Endothelial cell of umbilical vein (primary cell): ENCODE data around the gene THBD. TPM values are rescaled to one million over a fixed set of nuclear protein-coding genes. Genes with fewer than 3 reads are reported as not detected.
A peak's percentile ranks its signal among the peaks of the same experiment; 100 is the strongest.

Experiments used
- BruUV-seq: library from RNA; stranded (reverse); fragments of 400-500 nt; replicated peaks from 2 replicates; lab custom pipeline; 2021; lab: Mats Ljungman, UMichigan
- CTCF ChIA-PET: fragments of 300-600, 350-600 bp; sonication (Branson Sonifier 250); formaldehyde crosslinking; loops from one replicate; lab custom pipeline; 2021; ENCODE audit warnings: antibody characterized with exemption, inconsistent platforms; lab: Charles Lee
- POLR2A ChIA-PET: fragments of 300-600, 350-600 bp; sonication (Branson Sonifier 250); formaldehyde crosslinking; loops from one replicate; lab custom pipeline; 2021; ENCODE audit warnings: antibody characterized with exemption, inconsistent platforms; lab: Charles Lee
- DNase-seq: peaks from one replicate; pipeline ENCODE4 v3.0.0-alpha.2; 2011; ENCODE audit warnings: low read depth, low spot score
- FAIRE-seq: peaks from 2 replicates; lab custom pipeline; 2011; peaks lifted over from hg19 to GRCh38; lab: Jason Lieb, UNC
- H2AFZ ChIP-seq: 2 replicates; pipeline ENCODE4 v1.6.0; 2012; ENCODE audit warnings: low read depth, low read length, control low read depth, inconsistent platforms
- H3K27ac ChIP-seq: 2 replicates; pipeline ENCODE4 v1.5.1; 2011; ENCODE audit warnings: low read depth, mild to moderate bottlenecking, control low read depth, low read length, moderate library complexity; ENCODE audit not compliant: insufficient read depth
- H3K27me3 ChIP-seq, 2 experiments: 2 replicates each; pipeline versions ENCODE4 v1.6.0 to v1.6.1; 2011; ENCODE audit warnings: low read length in 2 of 2, mixed read lengths in 1 of 2; ENCODE audit not compliant: control insufficient read depth in 2 of 2, insufficient read depth in 2 of 2
- H3K36me3 ChIP-seq, 2 experiments: 2 replicates in 1 of 2; 3 replicates in 1 of 2; pipeline ENCODE4 v1.5.1; 2011; ENCODE audit warnings: low read length in 2 of 2, mild to moderate bottlenecking in 1 of 2, moderate library complexity in 1 of 2; ENCODE audit not compliant: control insufficient read depth in 2 of 2, insufficient read depth in 2 of 2; ENCODE audit errors: extremely low read depth in 1 of 2
- H3K4me1 ChIP-seq: 3 replicates; pipeline ENCODE4 v1.5.1; 2011; ENCODE audit warnings: mild to moderate bottlenecking, low read length; ENCODE audit not compliant: control insufficient read depth, insufficient read depth; ENCODE audit errors: extremely low read depth
- H3K4me2 ChIP-seq: 2 replicates; pipeline ENCODE4 v1.6.1; 2011; ENCODE audit warnings: low read length, control low read depth, mixed read lengths; ENCODE audit not compliant: insufficient read depth
- H3K4me3 ChIP-seq, 3 experiments: fragments of 200-600 bp in 1 of 3; sonication (generic), shearing (Covaris generic) in 1 of 3; replicated peaks in 1 of 3; 2 replicates each; pipeline ENCODE4 v1.5.1; 2011 to 2016; ENCODE audit warnings: control low read depth in 3 of 3, low read length in 3 of 3, mild to moderate bottlenecking in 2 of 3, inconsistent platforms in 1 of 3, low read depth in 1 of 3, moderate library complexity in 1 of 3; ENCODE audit not compliant: insufficient read depth in 1 of 3
- H3K79me2 ChIP-seq: 2 replicates; pipeline ENCODE4 v1.6.0; 2012; ENCODE audit warnings: low read length, inconsistent platforms; ENCODE audit not compliant: control insufficient read depth, insufficient read depth
- H3K9ac ChIP-seq: replicated peaks from 2 replicates; pipeline ENCODE3; 2011; ENCODE audit warnings: low read length, control low read depth; ENCODE audit not compliant: insufficient read depth; ENCODE audit errors: extremely low read depth
- H3K9me1 ChIP-seq: replicated peaks from 3 replicates; pipeline ENCODE4 v1.6.0; 2011; ENCODE audit warnings: mild to moderate bottlenecking, low read length; ENCODE audit not compliant: control insufficient read depth, insufficient read depth; ENCODE audit errors: extremely low read depth
- H3K9me3 ChIP-seq: replicated peaks from 2 replicates; pipeline ENCODE4 v1.5.1; 2012; ENCODE audit warnings: low read length, inconsistent platforms; ENCODE audit not compliant: control insufficient read depth, insufficient read depth
- H4K20me1 ChIP-seq: replicated peaks from 2 replicates; pipeline ENCODE3; 2011; ENCODE audit warnings: mild to moderate bottlenecking, low read length; ENCODE audit not compliant: control insufficient read depth, insufficient read depth; ENCODE audit errors: extremely low read depth
- CTCF ChIP-seq, 2 donors: IDR thresholded peaks; 1 replicate in 1 of 2; 2 replicates in 1 of 2; pipeline ENCODE4 v1.5.1; 2011; ENCODE audit warnings: low read length in 2 of 2, mild to moderate bottlenecking in 2 of 2, moderate library complexity in 2 of 2, control low read depth in 1 of 2, inconsistent platforms in 1 of 2, low read depth in 1 of 2; ENCODE audit not compliant: insufficient read depth in 1 of 2; ENCODE audit errors: extremely low read depth in 1 of 2
- EZH2 ChIP-seq: IDR thresholded peaks from 2 replicates; pipeline ENCODE4 v1.6.1; 2012; ENCODE audit warnings: borderline replicate concordance, low read depth, mild to moderate bottlenecking, moderate library complexity, low read length, inconsistent platforms; ENCODE audit not compliant: severe bottlenecking
- FOS ChIP-seq: IDR thresholded peaks from 2 replicates; pipeline ENCODE4 v1.6.1; 2011; ENCODE audit warnings: mild to moderate bottlenecking, low read length, moderate library complexity, borderline replicate concordance; ENCODE audit not compliant: insufficient read depth
- GATA2 ChIP-seq: IDR thresholded peaks from 2 replicates; pipeline ENCODE4 v1.7.0; 2011; ENCODE audit warnings: low read depth, mild to moderate bottlenecking, moderate library complexity, mixed read lengths, low read length; ENCODE audit not compliant: insufficient read length, insufficient read depth
- JUN ChIP-seq: IDR thresholded peaks from 2 replicates; pipeline ENCODE4 v1.6.1; 2011; ENCODE audit warnings: borderline replicate concordance, low read depth; ENCODE audit not compliant: insufficient read length, insufficient read depth
- MAX ChIP-seq: IDR thresholded peaks from 2 replicates; pipeline ENCODE4 v1.6.1; 2011; ENCODE audit not compliant: insufficient read depth, insufficient read length
- MYC ChIP-seq: IDR thresholded peaks from one replicate; pipeline ENCODE4 v1.6.1; 2011; ENCODE audit warnings: mild to moderate bottlenecking, low read depth, low read length
- POLR2A ChIP-seq: IDR thresholded peaks from 2 replicates; pipeline ENCODE4 v1.6.1; 2012; ENCODE audit warnings: low read depth, mild to moderate bottlenecking, control low read depth, low read length
- POLR2AphosphoS5 ChIP-seq: IDR thresholded peaks from 2 replicates; pipeline ENCODE4 v1.6.1; 2012; ENCODE audit warnings: low read depth, mild to moderate bottlenecking, control low read depth, low read length, moderate library complexity; ENCODE audit not compliant: insufficient read depth
- dilution Hi-C: fragments of 300-500 bp; cut with MboI; formaldehyde crosslinking; loops from one replicate; pipeline ENCODE4 v1.15.0; 2019; ENCODE audit warnings: low sequenced_read_pairs; ENCODE audit not compliant: extremely low pct_ligation_motif_present
- intact Hi-C: fragments of 100-400 bp; cut with micrococcal nuclease; formaldehyde crosslinking; loops from one replicate; pipeline ENCODE4 v1.10.0; 2022
- polyA plus RNA-seq, 4 experiments: library from polyadenylated mRNA; depleted of rRNA in 3 of 4; stranded (reverse) in 3 of 4; unstranded in 1 of 4; fragments of >200 nt; gene quantifications; 2 replicates each; pipeline versions ENCODE4 v1.2.1 to v1.2.3, GENCODE V29; 2011 to 2012; ENCODE audit warnings: missing spikeins in 1 of 4
- total RNA-seq: library from RNA; stranded (reverse); gene quantifications from 2 replicates; pipeline ENCODE4 v1.2.3, GENCODE V29; 2021

Gene THBD
- total and polyA plus RNA-seq, 2 donors (not counting 3 experiments of a cell fraction or from before 2014, with no cell fraction given), result 17.1 to 28.0 TPM

- DNase-seq (no peak), FAIRE-seq (no peak)
- H4K20me1 ChIP-seq, result no peaks in the 10 kb centered on the region
- no peaks in the 10 kb centered on the region for H3K27me3 ChIP-seq
- H3K9me3 ChIP-seq, result no peaks in the 10 kb centered on the region
- H3K4me2 ChIP-seq, result peak overlapping the region; percentile 14
- no peak overlapping the region for H3K4me3 ChIP-seq
- H3K36me3 ChIP-seq, result no peaks in the 10 kb centered on the region
- CTCF ChIA-PET, result interaction anchor here (0.8 to 1.6 kb wide), 11 partner anchors 9 to 167 kb away, joined by 3 to 5 read pairs (median 3); no protein-coding TSS in a partner anchor
- no peak for TF ChIP-seq POLR2AphosphoS5
- TF ChIP-seq POLR2A, result no peak
- no peak for TF ChIP-seq MAX
- no peak for TF ChIP-seq JUN
- TF ChIP-seq FOS, result no peak
- no peak for TF ChIP-seq GATA2
- TF ChIP-seq EZH2, result no peak
- no peak for TF ChIP-seq CTCF (IDR thresholded peaks at IDR 0.05; ENCODE audit: extremely low read depth in 1 of 2, insufficient read depth in 1 of 2, low read depth in 1 of 2, low read length in 2 of 2)
- no peak for TF ChIP-seq MYC
- H2AFZ ChIP-seq, result no peak overlapping the region
- dilution Hi-C loops (no loop called here), intact Hi-C loops (loop anchor here (1.0 kb wide), 1 partner anchor 11 kb away; no protein-coding TSS in a partner anchor)
- no peaks in the 10 kb centered on the region for H3K79me2 ChIP-seq
- H3K9me1 ChIP-seq, result no peaks in the 10 kb centered on the region
- peaks cover 49% of the 10 kb centered on the region for H3K4me1 ChIP-seq
- H3K27ac ChIP-seq, result peak overlapping the region; percentile 48
- POLR2A ChIA-PET, result interaction anchor here (1.0 to 1.1 kb wide), 2 partner anchors 11 to 14 kb away, joined by 4 read pairs; no protein-coding TSS in a partner anchor
- BruUV-seq, result no TSS peak
- H3K9ac ChIP-seq, result no peak overlapping the region
Measured at GRCh38 chr20:23091721-23092383, 42.4 kb upstream of the THBD start.
